Measurements from ENCODE around the gene CDS1.
"Not testable (repeated sequence)": the region's sequence is repeated elsewhere in the genome, so short reads cannot be mapped to it uniquely, and the experiment has no call there.

- TF ChIP-seq CTCF (conservative IDR thresholded peaks at IDR 0.05; ENCODE audit: low read length); EZH2phosphoT487 (IDR thresholded peaks at IDR 0.05; ENCODE audit: borderline replicate concordance, low read depth, low read length): not testable (repeated sequence)
These were observed 99.7 kb downstream of the CDS1 start for GRCh38 chr4:84682661-84683060.

All from OCI-LY7 (cell line).